PFSK-1 (cell line): ENCODE results near the gene C2orf76.

Experiments used
- FOXP2 ChIP-seq: optimal IDR thresholded peaks from 2 replicates; pipeline ENCODE3; 2011; ENCODE audit warnings: borderline replicate concordance, control low read depth, inconsistent platforms; ENCODE audit not compliant: insufficient read depth; ENCODE audit errors: extremely low read length, extremely low read depth
- POLR2AphosphoS5 ChIP-seq: IDR thresholded peaks from 2 replicates; pipeline ENCODE4 v1.6.1; 2012; ENCODE audit warnings: low read depth, mild to moderate bottlenecking, control low read depth, low read length, moderate library complexity
- REST ChIP-seq, 2 experiments: IDR thresholded peaks; 2 replicates each; pipeline versions ENCODE4 v1.6.1 to v1.8.0; 2011 to 2012; ENCODE audit warnings: low read depth in 2 of 2, low read length in 2 of 2, control low read depth in 1 of 2, inconsistent platforms in 1 of 2, mild to moderate bottlenecking in 1 of 2, moderate library complexity in 1 of 2; ENCODE audit not compliant: insufficient read depth in 1 of 2

- TF ChIP-seq REST (IDR thresholded peaks at IDR 0.05; ENCODE audit: insufficient read depth in 1 of 2, low read depth in 2 of 2, low read length in 2 of 2) (no peak), POLR2AphosphoS5 (no peak), FOXP2 (no peak)
Observed at GRCh38 chr2:119319593-119319992, 47.0 kb downstream of the C2orf76 start.
